Measurements from ENCODE around the gene CAMSAP3. TPM values are rescaled to one million over a fixed set of nuclear protein-coding genes. Genes with fewer than 3 reads are reported as not detected.

The CAMSAP3 gene
- total RNA-seq, 1 experiment from 2014 or later: not detected

DNA sequence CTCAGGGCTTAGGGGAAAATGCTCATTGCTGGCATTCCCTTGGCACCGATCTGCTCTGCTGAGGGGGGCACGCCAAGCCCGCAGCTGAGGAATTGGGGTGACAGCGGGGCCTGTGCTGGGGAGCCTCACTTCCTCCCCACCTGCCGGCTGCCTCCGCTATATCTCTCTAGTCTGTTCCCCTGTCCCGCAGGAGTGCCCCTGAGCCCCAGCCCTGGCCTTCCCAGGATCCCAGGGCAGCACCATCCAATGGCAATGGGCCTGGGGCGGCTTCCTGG lies 50.7 kb downstream of the CAMSAP3 start:
- H3K27me3 ChIP-seq (replicated peaks): peaks cover 19% of the 10 kb centered on the region
- no peak for DNase-seq (ENCODE audit: low read depth in 1 of 2, low spot score in 2 of 2)
- H3K9me3 ChIP-seq (replicated peaks): no peaks in the 10 kb centered on the region
- H3K4me1 ChIP-seq (replicated peaks): no peaks in the 10 kb centered on the region
- no peaks in the 10 kb centered on the region for H3K36me3 ChIP-seq
- H3K27ac ChIP-seq: no peak overlapping the region
- no peak overlapping the region for H3K4me3 ChIP-seq

DNA sequence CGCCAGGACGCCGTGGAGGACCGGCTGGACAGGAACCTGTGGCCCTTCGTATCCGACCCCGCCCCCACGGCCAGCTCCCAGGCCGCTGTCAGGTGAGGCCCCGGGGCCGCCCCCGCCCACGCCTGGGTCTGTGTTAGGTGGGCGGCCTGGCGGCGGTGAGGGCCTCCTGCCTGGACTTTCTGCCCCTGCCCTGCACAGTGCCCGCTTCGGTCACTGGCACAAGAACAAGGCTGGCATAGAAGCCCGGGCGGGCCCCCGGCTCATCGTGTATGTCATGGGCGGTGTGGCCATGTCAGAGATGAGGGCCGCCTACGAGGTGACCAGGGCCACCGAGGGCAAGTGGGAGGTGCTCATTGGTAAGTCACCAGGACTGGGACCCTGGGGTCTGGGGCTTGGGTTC lies 51.5 kb downstream of the CAMSAP3 start:
- Histone ChIP-seq H3K36me3 (no peaks in the 10 kb centered on the region), H3K27me3 (replicated peaks) (peaks cover 21% of the 10 kb centered on the region), H3K27ac (no peak overlapping the region), H3K9me3 (replicated peaks) (no peaks in the 10 kb centered on the region), H3K4me3 (no peak overlapping the region), H3K4me1 (replicated peaks) (peaks cover 2% of the 10 kb centered on the region; the same call in 1 of the 2 replicates)
- no peak for DNase-seq (ENCODE audit: low read depth in 1 of 2, low spot score in 2 of 2)

DNA sequence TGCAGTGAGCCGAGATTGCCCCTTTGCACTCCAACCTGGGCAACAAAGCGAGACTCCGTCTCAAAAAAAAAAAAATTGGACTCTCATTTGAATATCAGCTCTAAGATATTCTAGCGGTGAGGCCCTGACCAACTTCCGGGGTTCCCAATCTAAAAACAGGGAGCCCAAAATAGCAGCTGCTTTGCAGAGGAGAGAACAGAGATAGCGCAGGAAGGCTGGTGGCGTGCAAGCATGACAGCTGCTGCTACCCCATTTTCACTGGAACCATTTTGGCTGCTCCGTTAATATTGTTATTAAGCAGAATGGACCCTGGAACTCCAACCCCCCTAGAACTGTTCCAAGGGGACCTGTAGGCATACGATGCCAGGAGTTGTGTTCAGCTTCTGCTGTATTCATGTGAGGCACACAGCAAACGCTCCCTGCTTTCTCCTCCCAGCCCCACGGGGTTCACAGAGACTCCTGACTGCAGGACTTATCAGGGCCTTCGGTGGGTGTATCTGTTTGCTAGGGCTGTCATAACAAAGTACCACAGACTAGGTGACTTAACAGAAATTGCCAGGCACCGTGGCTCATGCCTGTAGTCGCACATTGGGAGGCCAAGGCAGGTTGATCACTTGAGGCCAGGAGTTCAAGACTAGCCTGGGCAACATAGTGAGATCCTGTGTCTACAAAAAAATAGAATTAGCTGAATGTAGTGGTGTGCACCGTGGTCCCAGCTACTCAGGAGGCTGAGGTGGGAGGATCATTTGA lies 52.8 kb downstream of the CAMSAP3 start:
- peaks cover 24% of the 10 kb centered on the region for H3K27me3 ChIP-seq (replicated peaks)
- no peak for DNase-seq (ENCODE audit: low read depth in 1 of 2, low spot score in 2 of 2)
- no peaks in the 10 kb centered on the region for H3K9me3 ChIP-seq (replicated peaks)
- no peak overlapping the region for H3K4me3 ChIP-seq
- H3K36me3 ChIP-seq: no peaks in the 10 kb centered on the region
- H3K27ac ChIP-seq: no peak overlapping the region
- peaks cover 3% of the 10 kb centered on the region; the same call in 1 of the 2 replicates for H3K4me1 ChIP-seq (replicated peaks)

DNA sequence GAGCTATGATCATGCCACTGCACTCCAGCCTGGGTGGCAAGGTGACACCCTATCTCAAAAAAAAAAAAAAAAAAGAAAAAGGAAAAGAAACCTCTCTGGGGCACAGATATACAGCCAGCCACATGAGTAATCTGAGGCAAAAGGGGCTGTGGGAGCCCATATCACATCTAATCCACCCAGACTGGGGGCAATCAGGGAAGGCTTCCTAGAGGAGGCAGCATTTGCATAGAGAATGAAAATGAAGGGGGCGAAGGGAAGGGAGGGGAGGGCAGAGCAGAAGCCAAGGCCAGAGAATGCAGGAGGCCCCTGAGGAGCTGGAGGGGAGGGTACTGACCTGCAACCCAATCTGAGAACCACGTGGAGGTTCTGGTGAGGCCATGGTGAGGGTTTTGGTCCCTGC lies 54.5 kb downstream of the CAMSAP3 start:
- no peaks in the 10 kb centered on the region for H3K36me3 ChIP-seq
- H3K4me3 ChIP-seq: no peak overlapping the region
- H3K27ac ChIP-seq: no peak overlapping the region
- H3K27me3 ChIP-seq (replicated peaks): peaks cover 24% of the 10 kb centered on the region
- H3K4me1 ChIP-seq (replicated peaks): peaks cover 3% of the 10 kb centered on the region; the same call in 1 of the 2 replicates
- no peaks in the 10 kb centered on the region for H3K9me3 ChIP-seq (replicated peaks)
- no peak for DNase-seq (ENCODE audit: low read depth in 1 of 2, low spot score in 2 of 2)

DNA sequence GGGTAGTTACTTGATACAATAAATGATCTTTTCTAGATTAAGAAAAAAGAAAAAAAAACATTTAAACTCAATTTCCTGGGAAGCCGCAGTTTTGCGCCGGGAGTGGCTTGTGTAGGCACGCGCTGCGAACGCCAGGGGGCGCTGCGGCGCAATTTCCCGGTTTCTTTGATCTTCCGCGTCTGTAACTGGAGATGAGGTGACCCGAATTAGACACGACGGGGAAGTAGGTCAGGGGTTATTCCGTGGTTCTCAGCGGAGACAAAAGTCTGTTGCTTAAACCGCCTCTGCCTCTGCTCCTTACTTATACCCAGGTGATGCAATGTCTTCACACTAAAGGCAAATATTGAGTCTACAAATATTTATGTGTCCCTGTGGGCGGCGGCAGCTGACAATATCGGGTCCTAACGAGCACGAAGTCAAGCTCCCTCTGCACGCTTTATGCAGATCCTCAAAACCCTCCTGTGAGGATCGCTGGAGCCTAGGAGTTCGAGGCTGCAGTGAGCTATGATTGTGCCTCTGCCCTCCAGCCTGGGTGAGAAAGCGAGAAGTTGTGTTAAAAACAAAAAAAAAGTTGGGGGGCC lies 56.5 kb downstream of the CAMSAP3 start:
- Histone ChIP-seq H3K9me3 (replicated peaks) (no peaks in the 10 kb centered on the region), H3K4me1 (replicated peaks) (peaks cover 3% of the 10 kb centered on the region; the same call in 1 of the 2 replicates), H3K27ac (no peak overlapping the region), H3K36me3 (no peaks in the 10 kb centered on the region), H3K4me3 (no peak overlapping the region), H3K27me3 (replicated peaks) (peaks cover 18% of the 10 kb centered on the region)
- peak; percentile 56 to 63 for DNase-seq (ENCODE audit: low read depth in 1 of 2, low spot score in 2 of 2)

DNA sequence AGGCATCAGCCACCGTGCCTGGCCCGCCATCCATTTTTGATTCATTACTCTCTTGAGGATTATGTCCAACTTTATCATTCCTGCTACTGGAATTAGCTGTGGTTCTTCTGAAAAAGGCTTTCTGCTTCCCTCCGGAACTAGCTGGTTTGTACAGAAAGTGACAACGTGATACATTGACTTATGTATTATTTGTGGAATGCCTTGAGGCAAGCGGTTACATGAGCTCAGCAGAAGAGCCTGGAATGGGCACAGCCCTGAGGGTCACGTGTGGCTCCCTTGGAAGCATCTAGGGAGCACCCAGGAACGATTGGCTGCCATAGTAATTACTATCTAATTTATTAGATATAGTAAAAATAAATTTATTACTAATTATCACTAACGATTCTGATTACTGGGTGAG lies 58.7 kb downstream of the CAMSAP3 start:
- no peak for DNase-seq (ENCODE audit: low read depth in 1 of 2, low spot score in 2 of 2)
- no peak overlapping the region for H3K4me3 ChIP-seq
- peaks cover 23% of the 10 kb centered on the region for H3K27me3 ChIP-seq (replicated peaks)
- no peaks in the 10 kb centered on the region for H3K9me3 ChIP-seq (replicated peaks)
- no peaks in the 10 kb centered on the region for H3K36me3 ChIP-seq
- peaks cover 3% of the 10 kb centered on the region; the same call in 1 of the 2 replicates for H3K4me1 ChIP-seq (replicated peaks)
- no peak overlapping the region for H3K27ac ChIP-seq

DNA sequence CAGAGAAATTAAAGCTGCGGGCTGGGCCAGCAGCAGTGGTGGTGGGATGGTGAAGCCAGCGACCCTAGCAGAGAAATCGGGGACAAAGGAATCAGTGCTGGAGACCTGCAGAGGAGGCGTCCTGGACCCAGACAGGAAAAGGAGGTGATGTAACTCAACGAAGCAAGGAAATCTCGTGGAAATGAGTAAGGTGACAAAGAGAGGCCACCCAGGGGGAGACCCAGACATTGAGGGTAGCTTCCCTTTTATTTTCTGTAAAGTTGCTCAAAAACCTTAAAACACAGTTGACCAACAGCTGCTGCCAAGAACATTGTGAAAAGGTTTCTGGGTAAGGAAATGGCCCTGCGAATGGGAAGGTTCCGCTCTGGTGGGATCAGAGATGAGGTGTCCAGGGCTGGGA lies 59.9 kb downstream of the CAMSAP3 start:
- Histone ChIP-seq H3K9me3 (replicated peaks) (no peaks in the 10 kb centered on the region), H3K4me3 (no peak overlapping the region), H3K36me3 (no peaks in the 10 kb centered on the region), H3K27ac (no peak overlapping the region), H3K27me3 (replicated peaks) (peaks cover 31% of the 10 kb centered on the region), H3K4me1 (replicated peaks) (peaks cover 3% of the 10 kb centered on the region; the same call in 1 of the 2 replicates)
- no peak for DNase-seq (ENCODE audit: low read depth in 1 of 2, low spot score in 2 of 2)

DNA sequence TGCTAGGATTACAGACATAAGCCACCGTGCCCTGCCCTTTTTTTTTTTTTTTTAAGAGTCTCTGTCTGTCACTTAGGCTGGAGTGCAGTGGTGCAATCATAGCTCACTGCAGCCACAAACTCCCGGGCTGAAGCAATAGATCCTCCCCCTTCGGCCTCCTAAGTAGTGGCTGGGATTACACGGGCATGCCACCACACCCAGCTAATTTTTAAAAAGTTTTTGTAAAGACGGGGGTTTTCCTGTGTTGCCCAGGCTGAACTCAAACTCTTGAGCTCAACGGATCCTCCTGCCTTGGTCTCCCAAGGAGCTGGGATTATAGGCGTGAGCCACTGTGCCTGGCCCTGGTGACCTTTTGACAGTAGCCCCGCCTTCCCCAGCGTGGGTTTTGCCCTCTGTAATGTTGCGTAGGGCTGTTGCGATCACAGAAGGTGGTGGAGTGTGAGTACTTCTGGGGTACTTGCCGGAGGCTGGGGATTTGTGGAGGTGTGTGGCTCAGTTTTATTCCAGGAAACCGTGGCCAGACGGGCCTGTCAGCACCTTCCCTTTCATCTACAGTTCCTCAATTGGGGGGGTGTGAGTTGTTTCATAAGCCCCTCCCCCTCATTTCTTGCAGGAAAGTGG lies 61.6 kb downstream of the CAMSAP3 start:
- H3K4me1 ChIP-seq (replicated peaks): peaks cover 1% of the 10 kb centered on the region; the same call in 1 of the 2 replicates
- H3K27ac ChIP-seq: no peak overlapping the region
- no peaks in the 10 kb centered on the region for H3K36me3 ChIP-seq
- no peak for DNase-seq (ENCODE audit: low read depth in 1 of 2, low spot score in 2 of 2)
- no peaks in the 10 kb centered on the region for H3K9me3 ChIP-seq (replicated peaks)
- peaks cover 25% of the 10 kb centered on the region for H3K27me3 ChIP-seq (replicated peaks)
- H3K4me3 ChIP-seq: no peak overlapping the region

DNA sequence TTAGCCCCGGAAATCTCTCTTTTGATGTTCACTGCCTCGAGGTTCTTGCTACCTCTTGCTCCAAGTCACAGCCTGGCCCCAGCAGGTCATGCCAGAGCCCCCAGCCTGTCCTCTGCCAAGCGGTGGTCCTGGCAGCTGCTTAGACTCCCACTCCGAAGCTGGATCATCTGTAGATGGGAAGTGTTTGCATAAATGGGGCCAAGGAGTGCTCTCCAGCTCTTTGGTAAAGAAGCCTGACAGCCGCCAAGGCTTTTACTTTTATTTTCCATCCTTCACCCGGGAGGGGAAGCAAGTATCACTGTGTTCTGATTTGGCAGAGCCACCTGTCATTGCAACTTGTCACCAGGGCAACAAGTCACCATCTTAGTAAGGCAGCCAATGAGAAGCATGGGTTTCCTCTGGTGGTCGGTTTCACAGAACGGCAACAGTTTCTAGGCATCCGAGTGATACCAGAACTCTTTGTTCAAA lies 62.6 kb downstream of the CAMSAP3 start:
- Histone ChIP-seq H3K36me3 (no peaks in the 10 kb centered on the region), H3K27me3 (replicated peaks) (peaks cover 27% of the 10 kb centered on the region), H3K4me3 (no peak overlapping the region), H3K27ac (no peak overlapping the region), H3K9me3 (replicated peaks) (no peaks in the 10 kb centered on the region), H3K4me1 (replicated peaks) (no peaks in the 10 kb centered on the region)
- DNase-seq (ENCODE audit: low read depth in 1 of 2, low spot score in 2 of 2): no peak

DNA sequence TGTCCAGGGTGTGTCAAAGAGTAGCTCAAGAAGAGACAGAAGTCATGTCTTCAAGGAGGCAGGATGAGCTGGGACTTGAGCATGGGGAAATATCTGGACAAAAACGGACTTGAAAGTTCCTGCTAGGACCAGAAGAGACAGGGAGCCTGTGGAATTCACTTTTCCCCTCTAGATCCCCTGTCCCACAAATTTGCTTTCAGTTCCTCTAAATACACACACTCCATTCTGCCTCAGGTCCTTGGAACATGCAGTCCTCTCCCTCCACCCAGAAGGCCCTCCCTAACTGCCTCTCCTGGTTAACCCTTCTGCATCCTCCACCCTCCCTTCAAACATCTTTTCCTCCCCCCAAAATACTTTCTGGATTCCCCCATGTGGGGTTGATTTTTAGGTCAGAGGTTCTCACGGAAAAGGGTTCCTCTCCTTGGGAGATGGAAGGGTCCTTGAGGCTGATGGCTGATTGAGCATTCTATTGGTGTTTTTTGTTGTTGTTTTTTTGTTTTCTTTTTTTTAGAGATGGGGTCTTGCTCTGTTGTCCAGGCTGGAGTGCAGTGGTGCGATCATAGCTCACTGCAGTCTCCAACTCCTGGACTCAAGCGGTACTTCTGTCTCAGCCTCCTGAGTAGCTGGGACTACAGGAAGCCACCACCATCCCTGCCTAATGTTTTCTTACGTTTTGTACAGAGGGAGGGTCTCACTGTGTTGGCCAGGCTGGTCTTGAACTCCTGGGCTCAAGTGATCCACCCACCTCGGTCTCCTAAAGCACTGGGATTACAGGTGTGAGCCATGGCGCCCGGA lies 66.3 kb downstream of the CAMSAP3 start:
- no peaks in the 10 kb centered on the region for H3K9me3 ChIP-seq (replicated peaks)
- H3K27ac ChIP-seq: no peak overlapping the region
- no peaks in the 10 kb centered on the region for H3K4me1 ChIP-seq (replicated peaks)
- no peak overlapping the region for H3K4me3 ChIP-seq
- H3K36me3 ChIP-seq: no peaks in the 10 kb centered on the region
- peaks cover 35% of the 10 kb centered on the region for H3K27me3 ChIP-seq (replicated peaks)
- DNase-seq (ENCODE audit: low read depth in 1 of 2, low spot score in 2 of 2): no peak

DNA sequence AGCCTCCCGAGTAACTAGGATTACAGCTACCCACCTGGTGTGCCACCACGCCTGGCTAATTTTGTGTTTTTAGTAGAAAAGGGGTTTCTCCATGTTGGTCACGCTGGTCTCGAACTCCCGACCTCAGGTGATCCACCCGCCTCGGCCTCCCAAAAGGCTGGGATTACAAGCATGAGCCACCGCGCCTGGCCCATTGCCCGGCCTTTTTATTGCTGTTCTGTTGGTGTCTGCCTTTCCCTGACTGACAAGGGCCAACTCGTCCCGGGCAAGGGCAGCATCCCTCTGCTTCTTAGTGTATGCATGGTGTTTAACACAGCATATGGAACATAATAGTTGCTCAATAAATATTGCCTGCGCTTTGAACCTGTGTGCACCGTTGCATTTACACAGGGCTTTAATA lies 67.0 kb downstream of the CAMSAP3 start:
- Histone ChIP-seq H3K4me3 (no peak overlapping the region), H3K27me3 (replicated peaks) (peaks cover 34% of the 10 kb centered on the region), H3K27ac (no peak overlapping the region), H3K36me3 (no peaks in the 10 kb centered on the region), H3K4me1 (replicated peaks) (no peaks in the 10 kb centered on the region), H3K9me3 (replicated peaks) (no peaks in the 10 kb centered on the region)
- DNase-seq (ENCODE audit: low read depth in 1 of 2, low spot score in 2 of 2): no peak

DNA sequence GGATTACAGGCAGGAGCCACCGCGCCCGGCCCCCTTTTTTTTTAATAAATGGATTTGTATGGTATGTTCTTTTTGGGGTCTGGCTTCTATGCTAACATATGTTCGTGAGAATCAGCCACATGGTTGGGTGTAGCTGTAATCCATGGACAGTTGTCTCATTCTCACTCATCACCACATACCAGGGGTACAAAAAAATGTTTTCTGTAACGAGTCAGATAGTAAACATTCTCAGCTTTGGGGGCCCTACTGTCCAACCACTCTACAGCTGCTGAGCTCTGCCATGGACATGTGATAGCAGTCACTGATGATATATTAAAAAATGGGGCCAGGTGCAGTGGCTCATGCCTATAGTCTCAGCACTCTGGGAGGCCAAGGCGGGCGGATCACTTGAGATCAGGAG lies 68.0 kb downstream of the CAMSAP3 start:
- H3K27me3 ChIP-seq (replicated peaks): peaks cover 25% of the 10 kb centered on the region
- H3K9me3 ChIP-seq (replicated peaks): no peaks in the 10 kb centered on the region
- H3K36me3 ChIP-seq: no peaks in the 10 kb centered on the region
- H3K27ac ChIP-seq: no peak overlapping the region
- DNase-seq (ENCODE audit: low read depth in 1 of 2, low spot score in 2 of 2): no peak
- H3K4me1 ChIP-seq (replicated peaks): no peaks in the 10 kb centered on the region
- no peak overlapping the region for H3K4me3 ChIP-seq

DNA sequence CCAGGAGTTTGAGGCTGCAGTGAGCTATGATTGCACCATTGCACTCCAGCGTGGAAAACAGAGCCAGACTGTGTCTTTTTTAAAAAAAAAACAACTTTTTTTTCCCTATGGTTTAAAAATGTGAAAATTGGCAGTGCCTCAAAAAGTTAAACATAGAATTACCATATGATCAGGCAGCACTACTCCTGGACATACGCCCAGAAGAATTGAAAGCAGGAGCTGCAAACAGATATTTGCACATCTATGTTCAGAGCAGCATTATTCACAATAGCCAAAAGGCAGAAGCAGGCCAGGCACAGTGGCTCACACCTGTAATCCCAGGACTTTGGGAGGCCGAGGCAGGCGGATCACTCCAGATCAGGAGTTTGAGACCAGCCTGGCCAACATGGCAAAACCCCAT lies 69.4 kb downstream of the CAMSAP3 start:
- Histone ChIP-seq H3K4me1 (replicated peaks) (no peaks in the 10 kb centered on the region), H3K4me3 (no peak overlapping the region), H3K27me3 (replicated peaks) (peaks cover 21% of the 10 kb centered on the region), H3K36me3 (no peaks in the 10 kb centered on the region), H3K9me3 (replicated peaks) (no peaks in the 10 kb centered on the region), H3K27ac (no peak overlapping the region)
- DNase-seq (ENCODE audit: low read depth in 1 of 2, low spot score in 2 of 2): no peak
